Midbrain (tissue), 1 donor: ENCODE measurements around the gene GCGR.
"Not testable (repeated sequence)": the region's sequence is repeated elsewhere in the genome, so short reads cannot be mapped to it uniquely, and the experiment has no call there.

ENCODE experiments used
- DNase-seq: peaks from one replicate; lab custom pipeline; 2025; lab: John Stamatoyannopoulos, UW

Gene GCGR

DNA sequence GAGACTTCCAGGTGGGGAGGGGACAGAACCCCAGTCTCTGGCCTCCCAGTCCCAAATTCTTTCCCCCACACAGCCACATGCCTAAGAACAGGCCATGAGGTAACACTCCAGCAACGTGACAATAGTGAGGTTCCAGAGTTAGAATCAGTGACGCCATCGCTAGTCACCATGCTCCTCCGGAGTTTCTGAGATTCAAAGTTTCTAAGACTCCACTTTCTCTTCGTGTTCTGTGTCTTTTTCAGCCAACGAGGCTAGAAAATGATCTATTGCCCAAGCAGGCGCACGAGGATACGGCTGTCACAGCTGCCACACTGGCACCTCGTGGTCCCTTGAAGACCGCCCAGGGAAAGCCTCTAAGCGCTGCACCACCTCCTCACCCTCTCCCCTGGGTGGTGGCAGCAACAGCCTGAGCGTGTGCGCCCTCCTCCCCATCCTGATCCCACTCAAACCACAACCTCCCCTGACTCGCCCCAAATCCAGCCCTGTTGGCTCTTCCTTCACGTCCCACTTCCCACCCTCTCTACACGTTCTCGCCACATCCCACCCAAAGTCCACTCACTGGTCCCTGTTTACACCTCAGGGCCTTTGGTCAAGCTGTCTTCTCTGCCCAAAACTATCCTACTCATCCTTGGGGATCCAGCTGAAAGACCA, 28.1 kb downstream of the GCGR start:
- DNase-seq, result no peak

- DNase-seq, result no peak
Observed at GRCh38 chr17:81832608-81833159, 28.7 kb downstream of the GCGR start.

GRCh38 chr17:81833160-81833920, 29.4 kb downstream of the GCGR start, which contains the start of gene MCRIP1:
TSS of gene MCRIP1 (minus strand) at chr17:81833291. CDS start at chr17:81824506, 8,785 bp downstream.
- peak; percentile 93 for DNase-seq

DNA sequence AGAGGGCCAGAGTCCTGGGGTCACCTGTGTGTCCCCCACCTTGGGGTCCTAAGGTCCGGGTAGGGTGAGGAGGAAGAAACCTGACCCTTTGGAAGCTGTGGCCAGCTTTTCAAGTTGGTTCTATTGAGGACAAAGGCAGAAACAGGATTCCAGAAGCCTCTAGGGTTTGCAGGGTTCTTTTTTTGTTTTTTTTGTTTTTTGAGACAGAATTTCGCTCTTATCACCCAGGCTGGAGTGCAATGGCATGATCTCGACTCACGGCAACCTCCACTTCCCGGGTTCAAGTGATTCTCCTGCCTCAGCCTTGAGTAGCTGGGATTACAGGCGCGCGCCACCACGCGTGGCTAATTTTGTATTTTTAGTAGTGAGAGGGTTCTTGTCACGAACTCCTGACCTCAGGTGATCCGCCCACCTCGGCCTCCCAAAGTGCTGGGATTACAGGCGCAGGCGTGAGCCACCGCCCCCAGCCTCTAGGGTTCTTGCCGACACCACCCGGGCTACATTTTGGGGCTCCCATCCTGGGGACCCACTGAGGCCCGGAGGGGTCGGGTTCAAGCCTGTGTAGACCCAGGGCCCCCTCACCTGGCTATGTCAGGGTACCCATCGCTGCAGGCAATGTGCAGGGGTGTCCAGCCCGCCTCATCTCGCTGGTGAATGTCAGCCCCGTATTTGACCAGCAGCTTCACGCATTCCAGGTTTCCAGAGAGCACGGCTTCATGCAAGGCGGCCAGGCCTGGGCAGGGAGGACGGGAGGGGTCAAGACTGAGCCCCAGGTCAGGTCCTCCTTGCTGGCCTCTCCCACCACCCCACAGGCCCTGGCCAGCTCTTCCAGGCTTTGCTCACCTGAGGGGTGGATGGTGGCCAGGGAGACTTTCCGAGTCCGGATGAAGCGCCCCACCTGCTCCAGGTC, 30.2 kb downstream of the GCGR start:
- no peak for DNase-seq

DNA sequence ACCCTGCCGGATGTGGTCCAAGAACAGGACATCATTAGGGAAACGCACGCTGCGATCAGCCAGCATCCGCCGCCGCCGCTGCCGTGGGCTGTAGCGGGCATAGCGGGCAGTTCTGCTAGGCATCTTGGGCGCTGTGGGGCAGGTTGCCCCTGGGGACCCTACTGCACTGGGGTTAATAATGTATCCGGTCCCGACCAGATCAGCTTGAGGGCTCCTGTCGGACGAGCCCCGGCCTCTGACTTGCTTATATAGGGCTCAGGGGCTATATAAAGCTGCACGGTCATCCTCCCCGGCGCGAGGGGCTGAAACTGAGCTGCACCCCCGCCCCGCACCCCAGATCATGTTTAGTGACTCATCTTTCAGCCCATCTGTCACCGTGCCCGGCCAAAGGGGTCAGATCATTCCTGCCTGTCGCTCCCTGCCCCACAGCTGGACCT, 30.9 kb downstream of the GCGR start, which contains the start of gene PPP1R27:
TSS of gene PPP1R27 (minus strand) at position 220 of the 437 bp plus-strand sequence. CDS start at position 123, 97 bp downstream.
- DNase-seq, result no peak

- no peak for DNase-seq
Observed at GRCh38 chr17:81837641-81838040, 33.7 kb downstream of the GCGR start.

- no peak for DNase-seq
Observed at GRCh38 chr17:81838753-81839255, 34.9 kb downstream of the GCGR start.

DNA sequence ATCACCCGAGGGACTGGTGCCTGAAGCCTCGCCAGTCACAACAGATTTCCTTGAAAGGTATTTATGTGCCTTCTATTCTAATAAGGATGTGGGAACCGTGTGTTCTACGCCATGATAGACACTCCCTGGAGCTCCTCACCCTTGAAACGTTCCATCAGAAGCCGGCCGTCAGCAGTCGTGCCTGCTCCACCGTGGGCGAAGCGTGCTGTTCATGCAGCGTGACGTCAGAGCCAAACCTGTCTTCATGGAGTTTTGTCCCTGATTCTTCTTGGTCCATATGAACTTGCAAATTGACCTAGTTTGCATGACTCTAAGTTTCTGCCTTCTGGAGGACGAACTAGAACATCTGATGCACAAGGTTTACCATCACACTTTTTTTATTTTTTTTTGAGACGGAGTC, 35.4 kb downstream of the GCGR start:
- DNase-seq, result no peak

- not testable (repeated sequence) for DNase-seq
Observed at GRCh38 chr17:81840059-81840458, 36.1 kb downstream of the GCGR start.

DNA sequence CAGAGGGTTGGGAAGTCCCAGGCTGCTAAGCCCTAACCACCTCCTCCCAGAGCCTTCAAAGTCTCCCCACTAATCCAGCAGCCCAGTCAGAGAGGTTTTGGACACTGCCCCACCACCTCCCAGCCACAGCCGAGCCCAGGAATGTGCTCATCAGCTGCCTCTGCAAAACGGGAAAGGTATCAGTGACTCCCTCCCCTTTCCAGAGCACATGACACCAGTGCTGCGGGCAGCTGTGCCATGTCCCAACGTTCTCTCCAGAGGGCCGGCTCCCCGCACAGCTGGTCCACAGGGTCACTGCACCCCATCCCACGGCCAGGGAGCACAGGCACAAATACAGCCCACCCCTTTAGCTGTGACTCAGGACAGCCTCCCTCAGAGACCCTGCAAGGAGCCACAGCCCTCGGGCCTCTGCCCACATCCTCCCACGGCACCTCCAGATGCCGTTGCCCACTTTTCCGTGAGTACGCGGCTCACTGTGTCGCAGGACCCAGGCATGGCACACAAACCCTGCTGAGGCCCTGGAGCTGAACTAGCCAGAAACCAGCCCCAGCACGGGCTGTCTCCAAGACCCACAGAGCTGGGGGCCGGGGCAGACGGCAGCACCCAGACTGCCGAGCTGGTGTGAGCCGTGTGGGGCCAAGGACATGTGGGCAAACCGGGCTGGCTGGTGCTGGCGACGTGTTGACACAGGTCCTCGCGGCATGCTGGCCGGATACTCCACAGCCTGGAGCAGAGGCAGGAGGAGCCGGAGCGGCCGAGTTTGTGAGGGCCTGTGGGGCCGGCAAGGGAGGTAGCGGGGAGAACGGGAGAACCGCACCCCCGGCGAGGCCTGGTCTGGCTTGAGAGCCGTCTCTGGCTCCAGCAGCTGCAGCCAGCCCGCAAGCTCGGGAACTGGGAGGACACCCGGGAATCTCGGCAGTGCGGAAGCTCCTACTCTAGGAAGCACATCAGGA, 37.2 kb downstream of the GCGR start:
- no peak for DNase-seq

GRCh38 chr17:81841866-81842265, 37.9 kb downstream of the GCGR start:
- no peak for DNase-seq

DNA sequence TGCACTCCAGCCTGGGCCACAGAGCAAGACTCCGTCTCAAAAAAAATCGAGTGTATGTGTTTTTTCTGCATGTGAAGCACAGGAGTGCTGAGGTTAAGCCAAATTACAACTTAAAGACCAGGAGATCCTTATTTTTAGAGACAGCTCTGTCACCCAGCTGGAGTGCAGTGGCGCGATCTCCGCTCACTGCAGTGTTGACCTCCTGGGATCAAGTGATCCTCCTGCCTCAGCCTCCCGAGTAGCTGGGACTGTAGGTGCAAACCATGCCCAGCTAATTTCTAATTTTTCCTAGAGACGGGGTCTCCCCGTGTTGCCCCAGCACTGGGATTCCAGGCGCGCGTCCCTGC, 38.4 kb downstream of the GCGR start:
- no peak for DNase-seq

DNA sequence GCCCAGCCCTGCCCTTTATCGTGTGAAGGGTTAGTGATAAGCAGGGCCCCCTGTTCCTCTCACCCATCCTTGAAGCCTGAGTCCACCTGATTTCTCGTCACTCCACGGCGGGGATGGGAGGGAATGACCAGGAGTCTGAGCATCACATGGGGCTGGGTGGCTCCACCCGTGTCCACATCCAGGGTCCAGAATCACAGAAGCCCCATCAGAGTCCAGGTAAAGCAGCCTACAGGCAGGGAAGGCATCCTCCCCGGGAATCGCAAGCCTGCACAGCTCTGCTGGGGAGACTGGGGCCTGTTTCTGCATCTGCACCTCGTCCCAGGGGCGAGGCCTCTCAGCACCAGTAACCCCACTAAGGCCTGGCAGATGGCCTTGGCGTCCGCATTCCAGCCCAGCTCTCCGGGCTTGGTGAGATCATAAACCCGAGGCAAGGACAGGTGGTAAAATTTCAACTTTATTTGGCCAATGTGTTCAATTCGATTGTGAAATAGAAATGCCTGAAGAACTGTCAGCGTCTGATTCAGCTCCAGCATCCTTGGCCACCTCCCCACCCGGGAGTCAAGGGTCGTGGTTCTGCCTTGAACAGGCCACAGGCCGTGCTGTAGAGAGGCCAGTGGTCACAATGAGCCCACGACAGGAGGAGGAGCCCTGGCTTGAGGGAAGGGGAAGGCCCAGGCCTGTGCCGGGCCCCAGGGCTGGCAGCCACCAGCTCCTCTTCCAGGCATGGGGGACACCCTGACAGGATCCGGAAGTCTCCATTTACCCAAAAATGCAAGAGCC, 39.0 kb downstream of the GCGR start:
- DNase-seq, result no peak

DNA sequence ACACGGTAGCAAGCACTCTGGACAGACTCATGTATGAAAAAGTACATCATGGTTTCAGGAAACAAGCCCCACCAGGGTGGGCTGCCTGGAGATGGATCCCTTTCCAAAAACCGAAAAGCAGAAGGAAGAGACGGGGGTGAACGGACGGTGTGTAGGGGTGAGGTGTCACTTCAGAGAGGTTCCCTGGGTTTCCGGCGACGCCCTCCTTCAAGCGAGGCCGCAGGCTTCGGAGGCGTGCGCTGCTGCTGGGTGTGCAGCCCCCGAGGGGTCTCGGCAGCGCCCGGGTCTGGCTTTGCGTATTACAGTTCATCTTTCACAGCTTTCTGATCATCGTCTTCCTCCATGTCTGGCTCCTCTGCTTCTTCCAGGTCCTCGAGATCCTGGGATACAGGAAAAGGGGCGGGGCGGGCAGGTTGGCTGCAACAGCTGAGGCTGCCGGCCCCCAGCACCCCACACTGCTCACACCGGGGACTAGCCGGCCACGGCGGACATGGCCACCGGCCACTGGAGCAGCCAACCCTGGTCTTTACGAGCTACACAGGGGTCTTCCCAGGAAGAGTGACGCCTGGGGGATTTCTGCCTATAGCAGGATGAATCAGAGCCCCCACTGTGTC, 39.9 kb downstream of the GCGR start:
- DNase-seq, result no peak

DNA sequence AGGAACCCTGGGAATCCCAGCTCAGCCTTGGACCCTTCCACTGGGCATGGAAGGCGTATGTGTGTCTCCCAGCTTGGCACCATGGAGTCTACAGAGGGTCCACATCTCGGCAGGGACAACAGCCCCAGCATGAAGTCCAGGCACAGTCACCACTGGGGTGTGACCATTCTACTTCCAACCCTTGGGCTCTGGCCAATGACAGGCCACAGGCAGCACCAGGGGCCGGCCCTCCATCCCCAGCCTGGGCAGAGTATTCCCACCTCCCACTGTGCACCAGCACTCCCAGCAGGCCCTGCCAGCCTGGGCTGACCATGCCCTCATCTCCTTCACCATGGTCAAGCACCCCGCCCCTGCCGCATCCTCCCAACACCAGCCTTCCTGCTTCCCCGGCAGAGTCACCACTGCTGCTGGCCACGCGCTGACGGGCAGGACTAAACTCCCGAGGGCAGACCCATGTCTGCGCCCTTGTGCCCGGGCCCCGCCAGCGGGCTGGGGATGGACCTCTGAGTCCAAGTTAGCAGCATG, 40.4 kb downstream of the GCGR start:
- no peak for DNase-seq

- no peak for DNase-seq
Observed at GRCh38 chr17:81844887-81845286, 40.9 kb downstream of the GCGR start.

- DNase-seq, result no peak
Observed at GRCh38 chr17:81845361-81845760, 41.4 kb downstream of the GCGR start.

GRCh38 chr17:81845881-81846742, 42.2 kb downstream of the GCGR start:
- no peak for DNase-seq
